NCI-H1436 (cell line): ENCODE measurements around the gene ROBO1.
"Not testable (repeated sequence)": the region's sequence is repeated elsewhere in the genome, so short reads cannot be mapped to it uniquely, and the experiment has no call there.

ENCODE experiments used
- DNase-seq: peaks from one replicate; lab custom pipeline; 2025; lab: John Stamatoyannopoulos, UW

Gene ROBO1

GRCh38 chr3:79767905-79768267, at the start of gene ROBO1:
Gene ROBO1 (minus strand): TSS chr3:79767998.
- DNase-seq: no peak

GRCh38 chr3:79817224-79817623, 49.4 kb upstream of the ROBO1 start:
- DNase-seq: no peak

GRCh38 chr3:79815478-79815877, 47.7 kb upstream of the ROBO1 start:
- DNase-seq: no peak

- no peak for DNase-seq
Measured at GRCh38 chr3:79810581-79810980, 42.8 kb upstream of the ROBO1 start.

- no peak for DNase-seq
Measured at GRCh38 chr3:79810092-79810491, 42.3 kb upstream of the ROBO1 start.

- no peak for DNase-seq
Measured at GRCh38 chr3:79809106-79809505, 41.3 kb upstream of the ROBO1 start.

- DNase-seq: no peak
Measured at GRCh38 chr3:79808515-79808914, 40.7 kb upstream of the ROBO1 start.

- not testable (repeated sequence) for DNase-seq
Measured at GRCh38 chr3:79790177-79790576, 22.4 kb upstream of the ROBO1 start.

GRCh38 chr3:79773291-79773690, 5.5 kb upstream of the ROBO1 start:
- no peak for DNase-seq

GRCh38 chr3:79769229-79769628, 1.4 kb upstream of the ROBO1 start:
- no peak for DNase-seq

- DNase-seq: no peak
Measured at GRCh38 chr3:79767194-79767904, 449 bp downstream of the ROBO1 start.

GRCh38 chr3:79766496-79767193, 1.2 kb downstream of the ROBO1 start:
- DNase-seq: no peak

GRCh38 chr3:79765911-79766310, 1.9 kb downstream of the ROBO1 start:
- DNase-seq: no peak

- DNase-seq: no peak
Measured at GRCh38 chr3:79761441-79761840, 6.4 kb downstream of the ROBO1 start.

GRCh38 chr3:79751703-79752102, 16.1 kb downstream of the ROBO1 start:
- no peak for DNase-seq

GRCh38 chr3:79737530-79737929, 30.3 kb downstream of the ROBO1 start:
- no peak for DNase-seq

- DNase-seq: no peak
Measured at GRCh38 chr3:79729096-79729495, 38.7 kb downstream of the ROBO1 start.

GRCh38 chr3:79726786-79727185, 41.0 kb downstream of the ROBO1 start:
- DNase-seq: no peak

- no peak for DNase-seq
Measured at GRCh38 chr3:79724206-79724605, 43.6 kb downstream of the ROBO1 start.

GRCh38 chr3:79690072-79690471, 77.7 kb downstream of the ROBO1 start:
- no peak for DNase-seq

GRCh38 chr3:79685108-79685507, 82.7 kb downstream of the ROBO1 start:
- DNase-seq: no peak

- DNase-seq: no peak
Measured at GRCh38 chr3:79684041-79684440, 83.8 kb downstream of the ROBO1 start.

GRCh38 chr3:79672731-79673130, 95.1 kb downstream of the ROBO1 start:
- DNase-seq: no peak

GRCh38 chr3:79672075-79672474, 95.7 kb downstream of the ROBO1 start:
- no peak for DNase-seq
